M059J (cell line): ENCODE measurements around the gene ALPI. TPM values are rescaled to one million over a fixed set of nuclear protein-coding genes. Genes with fewer than 3 reads are reported as not detected.
"Not testable (repeated sequence)": the region's sequence is repeated elsewhere in the genome, so short reads cannot be mapped to it uniquely, and the experiment has no call there.

Experiments
- DNase-seq: peaks from one replicate; pipeline ENCODE4 v3.0.0-alpha.2; 2012; ENCODE audit warnings: low read depth
- total RNA-seq: library from RNA; depleted of rRNA; stranded (reverse); fragments of >200 nt; shearing (Covaris generic); gene quantifications from 2 replicates; pipeline ENCODE4 v1.2.3, GENCODE V29; 2014; rRNA removed

The ALPI gene
- total RNA-seq: not detected in 2 replicates

DNA sequence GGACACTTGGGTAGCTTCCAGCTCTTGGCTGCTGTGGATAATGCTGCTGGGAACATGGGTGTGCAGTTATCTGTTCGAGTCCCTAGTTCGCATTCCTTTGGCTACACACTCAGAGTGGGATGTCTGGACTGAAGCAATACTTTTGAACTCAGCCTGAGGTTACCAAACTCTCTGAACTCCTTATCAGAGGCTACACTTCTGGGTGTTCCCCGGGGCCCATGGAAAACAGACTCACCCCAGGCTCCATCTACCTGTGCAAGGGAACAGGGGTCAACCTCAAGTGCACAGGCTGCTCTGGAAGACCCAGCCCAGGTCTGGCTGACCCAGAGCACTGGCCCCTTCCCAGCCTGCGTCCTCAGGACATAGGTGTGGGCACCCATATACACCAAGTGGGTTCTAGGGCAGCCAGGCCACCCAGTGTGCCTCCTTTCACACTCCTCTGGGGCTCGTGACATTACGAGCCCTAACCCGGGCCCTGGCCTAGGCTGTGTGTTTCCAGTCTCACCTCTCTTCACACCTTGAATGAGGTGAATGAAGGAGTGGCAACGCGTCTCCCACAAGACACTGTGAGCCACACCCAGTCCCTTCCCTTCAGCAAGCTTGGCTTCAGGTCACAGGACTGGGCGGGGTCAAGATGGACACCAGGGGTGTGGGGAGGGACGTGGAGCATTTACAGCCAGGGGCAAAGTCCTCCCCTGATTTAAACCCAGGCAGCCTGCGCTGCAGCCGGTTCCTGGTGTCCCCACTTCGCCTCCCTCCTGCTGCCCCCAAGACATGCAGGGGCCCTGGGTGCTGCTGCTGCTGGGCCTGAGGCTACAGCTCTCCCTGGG is at the start of gene ALPI:
Gene ALPI (plus strand): TSS at position 728 of the 830 bp plus-strand sequence. CDS start 47 bp downstream, at position 775.
- DNase-seq: no peak

DNA sequence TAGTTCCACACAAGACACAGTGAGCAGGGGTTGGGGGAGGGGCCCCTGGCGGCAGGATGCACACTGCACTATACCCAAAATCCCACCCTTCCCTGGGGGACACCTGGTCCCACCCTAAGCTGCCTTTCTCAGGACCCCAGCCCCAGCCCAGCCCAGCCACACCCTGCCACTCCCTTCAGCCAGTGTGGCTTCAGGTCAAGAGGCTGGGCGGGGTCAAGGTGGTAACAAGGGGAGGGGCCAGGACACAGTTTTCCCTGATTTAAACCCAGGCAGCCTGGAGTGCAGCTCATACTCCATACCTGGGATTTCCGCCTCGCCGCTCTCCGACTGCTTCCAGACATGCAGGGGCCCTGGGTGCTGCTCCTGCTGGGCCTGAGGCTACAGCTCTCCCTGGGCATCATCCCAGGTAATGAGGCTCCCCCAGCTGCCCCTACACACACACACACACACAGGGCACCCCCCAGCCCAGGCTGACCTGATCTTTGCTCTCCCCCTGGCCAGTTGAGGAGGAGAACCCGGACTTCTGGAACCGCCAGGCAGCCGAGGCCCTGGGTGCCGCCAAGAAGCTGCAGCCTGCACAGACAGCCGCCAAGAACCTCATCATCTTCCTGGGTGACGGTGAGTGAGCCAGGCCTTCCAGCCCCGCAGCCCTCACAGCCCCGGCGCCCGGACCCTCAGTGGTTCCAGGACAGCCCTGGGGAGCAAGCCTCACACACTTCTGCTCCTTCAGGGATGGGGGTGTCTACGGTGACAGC is 49.2 kb upstream of the ALPI start, which contains the start of gene ALPG:
Gene ALPG (plus strand): TSS at position 289 of the 755 bp plus-strand sequence. CDS start 51 bp downstream, at position 340.
- DNase-seq: no peak

DNA sequence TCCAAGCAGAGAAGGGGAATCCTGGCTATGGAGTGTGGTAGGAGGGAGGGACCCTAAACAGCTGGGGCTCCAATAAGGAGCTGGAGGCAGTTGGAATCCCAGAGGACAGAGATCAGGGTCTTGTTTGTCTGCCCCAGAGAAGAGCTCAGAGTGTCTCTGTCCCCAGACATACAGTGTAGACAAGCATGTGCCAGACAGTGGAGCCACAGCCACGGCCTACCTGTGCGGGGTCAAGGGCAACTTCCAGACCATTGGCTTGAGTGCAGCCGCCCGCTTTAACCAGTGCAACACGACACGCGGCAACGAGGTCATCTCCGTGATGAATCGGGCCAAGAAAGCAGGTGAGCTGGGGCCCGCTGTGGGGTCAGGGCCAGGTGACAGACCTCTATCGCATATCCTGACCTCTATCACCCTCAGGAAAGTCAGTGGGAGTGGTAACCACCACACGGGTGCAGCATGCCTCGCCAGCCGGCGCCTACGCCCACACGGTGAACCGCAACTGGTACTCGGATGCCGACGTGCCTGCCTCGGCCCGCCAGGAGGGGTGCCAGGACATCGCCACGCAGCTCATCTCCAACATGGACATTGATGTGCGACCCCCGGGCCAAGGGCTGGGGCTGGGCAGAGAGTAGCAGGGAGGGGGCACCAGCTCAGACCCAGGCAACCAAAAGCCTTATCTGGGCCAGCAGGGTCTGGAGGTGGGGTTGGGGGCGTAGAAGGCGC is 48.4 kb upstream of the ALPI start:
- not testable (repeated sequence) for DNase-seq

DNA sequence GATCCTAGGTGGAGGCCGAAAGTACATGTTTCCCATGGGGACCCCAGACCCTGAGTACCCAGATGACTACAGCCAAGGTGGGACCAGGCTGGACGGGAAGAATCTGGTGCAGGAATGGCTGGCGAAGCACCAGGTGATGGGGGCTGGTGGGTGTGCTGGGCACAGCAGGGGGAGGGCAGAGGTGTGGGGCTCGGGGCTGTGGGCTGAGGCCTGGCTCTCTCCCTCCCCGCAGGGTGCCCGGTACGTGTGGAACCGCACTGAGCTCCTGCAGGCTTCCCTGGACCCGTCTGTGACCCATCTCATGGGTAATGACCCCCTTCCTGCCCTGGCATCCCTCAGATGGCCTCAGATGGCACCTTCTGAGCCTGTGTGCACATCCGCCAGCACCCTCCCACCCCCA is 47.7 kb upstream of the ALPI start:
- not testable (repeated sequence) for DNase-seq

DNA sequence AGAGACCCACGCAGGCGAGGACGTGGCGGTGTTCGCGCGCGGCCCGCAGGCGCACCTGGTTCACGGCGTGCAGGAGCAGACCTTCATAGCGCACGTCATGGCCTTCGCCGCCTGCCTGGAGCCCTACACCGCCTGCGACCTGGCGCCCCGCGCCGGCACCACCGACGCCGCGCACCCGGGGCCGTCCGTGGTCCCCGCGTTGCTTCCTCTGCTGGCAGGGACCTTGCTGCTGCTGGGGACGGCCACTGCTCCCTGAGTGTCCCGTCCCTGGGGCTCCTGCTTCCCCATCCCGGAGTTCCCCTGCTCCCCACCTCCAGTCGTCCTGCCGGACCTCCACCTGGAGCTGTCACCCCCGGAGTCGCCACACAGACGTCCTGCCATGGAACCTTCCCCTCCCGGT is 46.3 kb upstream of the ALPI start:
- DNase-seq: not testable (repeated sequence)

DNA sequence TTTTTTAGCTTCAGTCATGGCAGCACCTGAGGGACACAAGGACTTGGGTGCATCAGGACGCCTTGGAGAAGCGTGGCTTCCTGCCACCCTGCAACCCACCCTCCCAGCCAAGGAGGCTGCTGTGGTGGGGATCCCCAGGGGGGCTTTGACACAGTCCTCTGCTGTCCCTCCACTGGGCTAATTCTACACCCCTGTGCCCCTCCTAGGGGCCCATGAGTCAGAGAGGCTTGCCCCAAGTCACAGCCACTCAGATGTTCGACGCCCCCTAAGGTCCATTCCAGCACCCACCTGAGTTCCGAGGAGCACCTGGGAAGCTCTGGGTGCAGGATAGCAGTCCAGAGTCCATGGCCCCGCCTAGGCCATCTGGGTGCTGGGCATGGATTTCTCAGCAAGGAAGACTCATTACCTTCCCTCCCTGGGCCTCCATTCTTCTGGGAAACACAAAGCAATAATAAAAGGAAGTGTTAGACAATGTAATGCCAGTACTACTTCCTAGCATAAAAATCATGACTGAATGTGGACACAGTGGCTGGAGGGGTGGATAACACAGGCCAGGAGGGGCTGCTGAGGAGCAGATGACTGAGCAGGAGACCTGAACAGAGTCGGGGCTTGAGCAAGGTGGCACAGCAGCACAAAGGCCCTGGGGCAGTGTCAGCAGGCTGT is 45.6 kb upstream of the ALPI start:
- no peak for DNase-seq

DNA sequence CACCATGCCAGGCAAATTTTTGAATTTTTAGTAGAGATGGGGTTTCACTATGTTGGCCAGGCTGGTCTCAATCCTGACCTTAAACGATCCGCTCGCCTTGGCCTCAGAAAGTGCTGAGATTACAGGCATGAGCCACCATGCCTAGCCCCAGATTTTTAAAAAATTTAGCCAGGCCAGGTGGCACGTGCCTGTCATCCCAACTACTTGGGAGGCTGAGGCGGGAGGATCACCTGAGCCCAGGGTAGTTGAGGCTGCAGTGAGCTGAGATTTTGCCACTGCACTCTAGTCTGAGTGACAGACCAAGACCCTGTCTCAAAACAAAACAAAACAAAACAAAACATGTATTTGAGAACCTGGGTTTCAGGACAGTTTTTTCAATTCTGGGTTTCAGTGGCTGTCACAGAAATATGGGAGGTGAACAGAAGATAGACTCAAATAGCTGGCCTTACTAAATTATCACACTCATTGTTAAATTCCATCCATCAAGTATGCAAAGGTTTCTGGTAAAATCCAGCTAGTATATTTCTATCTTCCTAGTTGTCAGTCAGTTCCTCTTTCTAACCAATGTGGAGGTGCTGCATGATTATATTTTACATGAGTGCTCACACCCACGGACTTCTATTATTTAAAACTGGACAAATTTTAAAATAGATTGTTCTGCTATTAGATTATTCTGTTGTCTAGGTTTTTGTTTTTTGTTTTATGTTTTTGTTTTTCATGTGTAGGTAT is 43.9 kb upstream of the ALPI start:
- DNase-seq: no peak

DNA sequence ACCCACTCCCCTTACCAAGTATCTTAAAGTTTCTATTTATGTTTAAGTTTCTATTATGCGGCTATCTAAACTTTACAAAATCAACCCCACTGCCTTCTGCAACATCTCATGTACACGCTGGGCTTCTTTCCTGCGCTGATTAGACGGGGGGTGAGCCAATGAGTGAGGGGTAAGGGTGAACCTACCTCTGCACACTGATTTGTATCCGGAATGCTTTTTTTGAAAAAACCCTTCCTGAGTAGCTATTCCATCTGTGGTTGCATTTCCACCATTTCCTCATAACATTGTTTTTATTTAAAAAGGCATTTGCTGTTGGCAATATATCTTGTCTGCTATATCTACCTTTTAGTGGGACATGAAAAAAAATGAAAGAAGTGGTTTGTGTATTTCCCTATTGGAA is 43.0 kb upstream of the ALPI start:
- no peak for DNase-seq

DNA sequence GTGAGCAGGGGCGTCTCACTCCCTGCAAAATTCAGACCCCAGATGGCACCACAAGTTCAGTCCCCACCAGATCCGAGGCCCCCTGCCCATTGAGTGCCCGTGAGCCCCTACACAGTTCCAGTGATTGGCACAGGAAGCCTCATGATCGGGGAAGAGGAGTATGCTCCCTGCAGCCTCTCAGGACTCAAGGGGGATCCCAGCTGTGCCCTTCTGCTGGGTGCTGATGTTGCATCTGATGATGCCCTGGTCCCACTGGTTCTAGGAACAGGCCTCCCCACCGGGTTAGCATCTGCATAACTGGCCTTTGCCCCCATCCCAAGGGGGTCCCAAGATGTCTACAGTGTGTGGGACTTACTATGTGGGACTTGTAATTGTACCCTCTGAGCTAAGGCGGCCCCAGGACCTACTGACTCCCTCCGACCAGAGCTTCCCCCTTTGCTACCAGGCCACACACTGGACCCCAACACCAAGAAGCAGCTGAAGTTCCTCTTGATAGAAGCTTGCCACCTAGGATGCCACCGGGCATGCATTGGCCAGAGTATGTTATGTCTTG is 40.7 kb upstream of the ALPI start:
- DNase-seq: no peak

DNA sequence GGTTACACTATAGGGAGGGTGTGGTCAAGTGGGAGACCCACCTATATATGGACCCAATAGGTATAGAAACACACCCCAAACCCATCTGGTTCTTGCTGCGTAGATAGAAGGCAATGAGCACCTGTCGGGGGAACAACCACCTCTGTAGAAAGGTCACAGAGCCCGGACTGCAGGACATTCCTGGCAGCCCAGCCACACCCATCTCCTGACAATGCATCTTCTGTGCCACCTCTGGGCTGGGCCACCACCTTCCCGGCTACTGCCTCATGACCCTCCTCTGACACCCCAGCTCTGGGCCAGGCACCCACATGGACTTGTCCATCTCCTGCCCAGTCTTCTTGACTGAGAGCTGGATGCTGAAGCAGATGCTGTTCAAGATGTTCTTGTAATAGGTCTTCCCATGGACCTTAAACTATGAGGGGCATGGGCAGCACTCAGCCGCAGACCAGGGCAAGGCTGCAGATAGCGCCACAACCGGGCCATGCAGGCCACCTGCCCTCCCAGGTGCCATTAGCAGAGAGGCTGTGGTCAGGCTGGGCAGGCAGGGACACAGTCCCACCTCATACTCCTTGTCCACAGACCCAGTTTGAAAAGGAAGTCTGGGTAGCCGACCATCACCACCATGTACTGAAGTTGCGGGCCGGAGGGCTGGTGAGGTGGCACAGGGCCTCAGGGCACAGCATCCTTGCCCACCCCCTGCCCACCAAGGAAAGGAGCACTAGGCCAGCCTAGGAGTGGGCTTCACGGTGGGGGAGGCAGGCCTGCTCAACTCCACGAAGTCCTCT is 40.0 kb upstream of the ALPI start:
- DNase-seq: no peak

DNA sequence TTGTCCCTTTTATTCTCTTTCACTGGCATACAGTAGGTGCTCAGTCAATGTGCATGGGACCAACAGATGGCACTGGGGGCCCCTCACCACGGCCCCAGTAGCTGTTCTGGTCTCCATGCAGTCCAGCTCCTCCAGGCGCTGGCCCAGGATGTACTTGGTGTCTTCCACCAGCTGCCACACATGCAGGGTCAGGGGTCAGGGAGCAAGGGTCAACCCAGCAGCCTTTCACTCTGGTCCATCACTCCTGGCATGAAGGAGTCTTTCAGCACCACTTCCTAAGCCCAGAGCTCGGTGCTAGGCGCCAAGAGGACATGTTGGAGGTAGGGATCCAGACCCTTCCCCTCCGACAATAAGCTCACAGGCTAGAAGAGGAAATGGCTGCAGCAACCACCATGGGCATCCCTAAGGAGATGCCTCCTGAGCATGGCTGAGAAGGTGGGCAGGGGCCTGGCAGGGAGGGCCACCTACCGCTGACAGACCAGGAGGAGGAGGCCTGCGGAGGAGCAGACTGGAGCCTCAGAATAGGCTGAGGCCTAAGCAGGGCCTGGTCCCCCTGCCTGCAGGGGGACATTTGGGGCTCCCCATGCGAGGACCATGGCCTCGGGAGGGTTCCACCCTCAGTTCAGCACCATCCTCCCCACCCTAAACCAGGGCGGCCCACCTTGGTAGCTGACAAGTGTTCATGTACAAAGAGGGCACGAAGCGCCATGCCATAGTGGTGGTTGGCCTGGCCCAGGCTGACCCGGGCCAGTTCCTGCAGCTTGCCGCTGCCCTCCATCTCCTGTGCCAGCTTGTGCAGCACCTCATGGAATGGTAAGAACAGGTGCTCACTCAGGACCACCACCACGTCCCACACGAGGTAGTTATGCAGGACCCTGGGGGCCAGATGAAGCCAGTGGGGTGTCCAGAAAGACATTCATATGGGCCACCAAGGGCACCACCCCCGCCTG is 39.2 kb upstream of the ALPI start:
- no peak for DNase-seq

DNA sequence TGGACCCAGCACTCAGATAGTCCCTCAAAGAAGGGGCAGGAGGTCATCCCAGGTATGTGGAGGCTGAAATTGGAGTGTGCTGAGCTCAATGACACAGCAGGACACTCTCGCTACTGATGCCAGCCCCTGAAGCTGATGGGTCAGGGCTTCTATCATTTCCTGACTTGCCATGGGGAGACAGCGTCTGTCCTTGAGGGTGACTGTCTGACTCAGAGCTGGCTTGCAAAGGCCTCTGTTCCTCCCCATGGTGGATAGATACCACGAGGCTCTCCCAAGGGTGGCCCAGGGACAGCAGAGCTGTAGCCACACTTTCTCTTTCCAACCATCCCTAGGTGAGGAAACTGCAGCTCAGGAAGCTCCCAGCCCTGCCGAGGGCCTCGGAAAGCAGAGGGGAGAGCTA is 38.5 kb upstream of the ALPI start:
- DNase-seq: no peak

DNA sequence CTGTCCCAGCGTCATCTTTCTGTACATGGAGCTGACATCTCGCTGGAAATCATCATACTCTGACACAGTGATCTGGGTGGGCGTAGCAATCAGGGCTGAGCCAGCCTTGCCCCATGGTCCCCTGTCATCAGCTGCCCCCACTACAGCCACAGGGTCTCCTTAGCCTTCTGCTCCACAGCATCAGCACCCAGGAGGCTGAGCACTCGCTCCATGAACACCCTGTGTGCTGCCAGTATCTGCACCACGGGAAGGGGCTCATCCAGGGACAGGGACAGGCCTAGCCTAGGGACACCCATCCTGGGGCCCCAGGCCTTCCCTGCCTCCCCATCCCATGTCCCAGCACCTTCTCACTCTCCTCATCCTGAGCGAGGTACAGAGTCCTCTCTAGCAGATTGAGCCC is 37.9 kb upstream of the ALPI start:
- DNase-seq: no peak

DNA sequence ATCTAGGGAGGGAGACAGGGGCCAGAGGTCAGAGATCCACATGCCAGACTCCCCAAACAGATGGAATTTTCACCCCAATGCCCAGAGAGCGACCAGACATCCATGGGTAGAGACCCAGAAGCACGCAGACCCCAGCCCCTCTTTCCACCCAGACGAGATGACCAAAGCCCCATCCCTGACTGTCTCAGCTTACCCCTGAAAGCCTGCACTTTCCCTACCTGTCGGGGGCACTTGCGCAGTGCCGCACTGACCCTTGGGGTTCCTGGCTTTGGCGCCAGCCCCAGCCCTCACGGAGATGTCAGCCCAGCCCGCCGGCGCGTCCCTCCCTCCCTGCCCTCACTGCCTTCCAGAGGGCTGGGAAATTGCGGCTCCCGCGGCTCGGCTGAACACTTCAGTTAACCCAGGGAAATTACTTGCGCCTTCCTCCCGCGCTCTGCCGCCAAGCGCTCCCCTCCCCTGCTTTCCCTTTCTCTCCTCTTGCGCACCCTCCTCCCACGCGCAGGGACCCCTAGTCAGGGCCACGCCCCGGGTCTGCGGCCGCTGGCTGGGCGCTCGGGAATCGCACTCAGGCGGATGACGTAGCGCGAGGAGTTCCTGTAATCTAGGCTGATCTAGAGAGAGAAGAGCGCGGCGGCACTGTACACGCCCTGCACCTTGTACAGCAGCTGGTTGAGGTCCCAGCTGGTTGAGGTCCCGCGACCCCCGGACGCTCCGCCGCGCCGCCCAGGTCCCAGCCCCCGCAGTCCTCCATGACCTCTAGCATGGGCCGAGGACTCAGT is 37.3 kb upstream of the ALPI start:
- DNase-seq: peak; percentile 42

DNA sequence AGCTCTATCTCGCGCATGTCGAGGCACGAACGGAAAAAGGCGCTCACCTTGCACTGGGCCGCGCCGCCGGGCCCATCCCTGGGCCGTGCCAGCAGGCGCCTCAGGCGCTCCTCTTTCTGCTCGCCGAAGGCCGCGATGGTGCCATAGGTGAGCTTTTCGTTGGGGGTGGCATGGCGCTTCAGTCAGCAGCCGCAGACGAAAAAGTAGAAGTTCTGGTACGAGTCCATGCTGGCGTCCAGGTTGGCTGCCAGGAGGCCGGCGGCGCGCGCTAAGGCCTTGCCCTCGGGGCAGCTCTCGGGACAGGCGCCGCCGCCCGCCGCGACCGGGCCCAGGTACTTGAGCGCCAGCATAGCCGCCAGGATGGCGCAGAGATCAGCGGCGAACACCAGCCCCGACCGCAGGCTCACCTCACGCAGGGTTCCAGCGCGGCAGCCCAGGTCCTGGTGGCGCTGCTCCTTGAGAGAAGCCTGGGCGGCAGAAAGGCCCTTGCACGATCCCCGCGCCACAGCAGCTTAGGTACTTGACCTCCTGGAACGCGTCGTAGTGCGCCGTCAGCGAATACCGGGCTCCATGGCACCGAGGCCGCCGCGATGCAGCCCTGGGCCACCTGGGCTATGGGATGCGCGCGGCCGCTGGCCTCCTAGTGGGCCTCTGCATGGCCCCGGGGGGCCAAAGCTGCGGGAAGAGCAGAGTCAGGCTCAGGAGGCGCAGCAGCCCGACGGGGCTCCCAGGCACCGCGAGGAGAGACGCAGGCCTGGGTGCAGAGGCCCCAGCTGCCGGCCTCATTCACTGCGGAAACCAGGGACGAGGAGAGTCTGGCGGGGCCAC is 36.5 kb upstream of the ALPI start:
- no peak for DNase-seq

DNA sequence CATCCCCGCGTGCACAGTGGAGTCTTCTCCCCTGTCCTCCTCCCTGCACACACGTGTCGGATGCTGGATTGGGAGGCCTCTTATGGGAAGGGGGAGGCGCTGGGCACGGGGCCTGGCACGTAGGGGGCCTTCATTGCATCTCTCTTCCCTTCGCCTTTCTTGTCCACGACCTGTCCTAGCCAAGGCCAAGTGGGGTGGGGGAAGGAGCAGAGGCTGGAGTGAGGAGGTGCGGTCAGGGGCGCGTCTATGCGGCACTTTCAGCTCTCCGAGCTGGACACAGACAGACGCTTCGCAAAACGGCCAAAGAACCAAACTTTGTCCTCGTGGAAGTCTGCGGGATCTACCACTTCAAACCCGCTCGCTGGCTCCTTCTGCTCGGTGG is 35.9 kb upstream of the ALPI start:
- DNase-seq: no peak
